Loucy (cell line): Measurements from ENCODE around the gene KIF21A.
"Not testable (repeated sequence)": the region's sequence is repeated elsewhere in the genome, so short reads cannot be mapped to it uniquely, and the experiment has no call there.

ENCODE experiments used
- H2AFZ ChIP-seq: fragments of 200-600 bp; sonication (generic); 2 replicates; pipeline ENCODE4 v1.6.0; 2016; ENCODE audit warnings: antibody characterized with exemption, mild to moderate bottlenecking, low read length, moderate library complexity
- H3F3A ChIP-seq: fragments of 200-600 bp; 2 replicates; pipeline ENCODE4 v1.6.0; 2016; ENCODE audit warnings: antibody characterized with exemption, low read depth, mild to moderate bottlenecking
- H3K27me3 ChIP-seq: fragments of 200-600 bp; sonication (generic); 2 replicates; pipeline ENCODE4 v1.6.1; 2014; ENCODE audit warnings: low read length, mild to moderate bottlenecking; ENCODE audit not compliant: insufficient read depth, poor library complexity, severe bottlenecking
- H3K36me3 ChIP-seq: fragments of 200-600 bp; sonication (generic); 2 replicates; pipeline ENCODE4 v1.6.1; 2016; ENCODE audit warnings: low read length; ENCODE audit not compliant: insufficient read depth
- H3K4me1 ChIP-seq: fragments of 200-600 bp; sonication (generic); 2 replicates; pipeline ENCODE4 v1.5.1; 2014; ENCODE audit warnings: low read length, mild to moderate bottlenecking; ENCODE audit not compliant: insufficient read depth, poor library complexity, severe bottlenecking
- H3K4me2 ChIP-seq: fragments of 200-600 bp; sonication (generic); 2 replicates; pipeline ENCODE4 v1.6.0; 2014; ENCODE audit warnings: antibody characterized with exemption, low read length, low read depth, mild to moderate bottlenecking; ENCODE audit not compliant: poor library complexity, severe bottlenecking
- H3K4me3 ChIP-seq: fragments of 200-600 bp; sonication (generic); 2 replicates; pipeline ENCODE4 v1.5.1; 2014; ENCODE audit warnings: low read length, mild to moderate bottlenecking, mixed read lengths; ENCODE audit not compliant: poor library complexity, severe bottlenecking
- H3K79me2 ChIP-seq: fragments of 200-600 bp; sonication (generic); 2 replicates; pipeline ENCODE4 v1.6.1; 2014; ENCODE audit warnings: low read length; ENCODE audit not compliant: insufficient read depth
- H3K9ac ChIP-seq: fragments of 200-600 bp; sonication (generic); 2 replicates; pipeline ENCODE4 v1.6.0; 2014; ENCODE audit warnings: mild to moderate bottlenecking, low read depth, low read length, moderate library complexity; ENCODE audit not compliant: poor library complexity, severe bottlenecking
- H3K9me2 ChIP-seq: fragments of 200-600 bp; sonication (generic); replicated peaks from 2 replicates; pipeline ENCODE4 v1.6.1; 2016; ENCODE audit warnings: low read depth, low read length, mixed read lengths
- H3K9me3 ChIP-seq: fragments of 200-600 bp; sonication (generic); 2 replicates; pipeline ENCODE4 v1.6.1; 2014; ENCODE audit warnings: mild to moderate bottlenecking, antibody characterized with exemption, low read length, low read depth; ENCODE audit not compliant: insufficient read depth
- H4K20me1 ChIP-seq: fragments of 200-600 bp; sonication (generic); 2 replicates; pipeline ENCODE4 v1.6.0; 2014; ENCODE audit warnings: antibody characterized with exemption, low read length, mild to moderate bottlenecking; ENCODE audit not compliant: insufficient read depth, poor library complexity, severe bottlenecking
- CTCF ChIP-seq: fragments of 200-600 bp; sonication (generic); conservative IDR thresholded peaks from 2 replicates; pipeline ENCODE4 v1.5.1; 2014; ENCODE audit warnings: mild to moderate bottlenecking, antibody characterized with exemption, low read length
- EZH2phosphoT487 ChIP-seq: fragments of 200-600 bp; IDR thresholded peaks from 2 replicates; pipeline ENCODE4 v1.6.1; 2018; ENCODE audit warnings: antibody characterized with exemption, mild to moderate bottlenecking, moderate library complexity, borderline replicate concordance

Gene KIF21A

GRCh38 chr12:39476121-39476520 is 33.2 kb upstream of the KIF21A start:
- Histone ChIP-seq H3K4me2 (no peak overlapping the region), H3K9me2 (no peaks in the 10 kb centered on the region), H3K4me1 (no peaks in the 10 kb centered on the region), H3K9me3 (no peaks in the 10 kb centered on the region), H3K79me2 (no peaks in the 10 kb centered on the region), H4K20me1 (no peaks in the 10 kb centered on the region), H3K4me3 (no peak overlapping the region), H3F3A (no peaks in the 10 kb centered on the region), H2AFZ (no peak overlapping the region), H3K27me3 (no peaks in the 10 kb centered on the region), H3K9ac (no peak overlapping the region), H3K36me3 (no peaks in the 10 kb centered on the region)
- TF ChIP-seq EZH2phosphoT487 (no peak), CTCF (no peak)

- not testable (repeated sequence) for H3K9ac ChIP-seq, H3F3A ChIP-seq, H3K9me2 ChIP-seq, H3K9me3 ChIP-seq, H3K79me2 ChIP-seq, H3K36me3 ChIP-seq, H3K27me3 ChIP-seq, H4K20me1 ChIP-seq, H2AFZ ChIP-seq, H3K4me1 ChIP-seq, H3K4me2 ChIP-seq, H3K4me3 ChIP-seq
Measured at GRCh38 chr12:39475136-39475535, 32.2 kb upstream of the KIF21A start.

GRCh38 chr12:39467432-39467870 is 24.5 kb upstream of the KIF21A start:
- Histone ChIP-seq H3K4me3 (no peak overlapping the region), H3F3A (no peaks in the 10 kb centered on the region), H2AFZ (no peak overlapping the region), H3K36me3 (no peaks in the 10 kb centered on the region), H3K9ac (no peak overlapping the region), H3K27me3 (no peaks in the 10 kb centered on the region), H4K20me1 (no peaks in the 10 kb centered on the region), H3K4me2 (no peak overlapping the region), H3K9me2 (no peaks in the 10 kb centered on the region), H3K4me1 (no peaks in the 10 kb centered on the region), H3K79me2 (no peaks in the 10 kb centered on the region), H3K9me3 (no peaks in the 10 kb centered on the region)
- TF ChIP-seq CTCF (no peak), EZH2phosphoT487 (no peak)

GRCh38 chr12:39464976-39465695 is 22.2 kb upstream of the KIF21A start:
- Histone ChIP-seq H3K4me2 (no peak overlapping the region), H3F3A (no peaks in the 10 kb centered on the region), H2AFZ (no peak overlapping the region), H3K4me1 (no peaks in the 10 kb centered on the region), H3K9me2 (no peaks in the 10 kb centered on the region), H3K79me2 (no peaks in the 10 kb centered on the region), H3K9ac (no peak overlapping the region), H4K20me1 (no peaks in the 10 kb centered on the region), H3K27me3 (no peaks in the 10 kb centered on the region), H3K4me3 (no peak overlapping the region), H3K9me3 (no peaks in the 10 kb centered on the region), H3K36me3 (no peaks in the 10 kb centered on the region)
- TF ChIP-seq EZH2phosphoT487 (no peak), CTCF (no peak)
